T-helper 1 cell (primary cell): ENCODE results near the gene DMTF1.
"Not testable (repeated sequence)": the region's sequence is repeated elsewhere in the genome, so short reads cannot be mapped to it uniquely, and the experiment has no call there.

Source experiments
- DNase-seq, 5 donors: peaks; one replicate each; pipeline ENCODE4 v3.0.0-alpha.2; 2012 to 2020
- total RNA-seq, 4 donors: gene quantifications; one replicate each; lab custom pipeline; 2026; lab: John Stamatoyannopoulos, UW

Gene DMTF1, protein sequence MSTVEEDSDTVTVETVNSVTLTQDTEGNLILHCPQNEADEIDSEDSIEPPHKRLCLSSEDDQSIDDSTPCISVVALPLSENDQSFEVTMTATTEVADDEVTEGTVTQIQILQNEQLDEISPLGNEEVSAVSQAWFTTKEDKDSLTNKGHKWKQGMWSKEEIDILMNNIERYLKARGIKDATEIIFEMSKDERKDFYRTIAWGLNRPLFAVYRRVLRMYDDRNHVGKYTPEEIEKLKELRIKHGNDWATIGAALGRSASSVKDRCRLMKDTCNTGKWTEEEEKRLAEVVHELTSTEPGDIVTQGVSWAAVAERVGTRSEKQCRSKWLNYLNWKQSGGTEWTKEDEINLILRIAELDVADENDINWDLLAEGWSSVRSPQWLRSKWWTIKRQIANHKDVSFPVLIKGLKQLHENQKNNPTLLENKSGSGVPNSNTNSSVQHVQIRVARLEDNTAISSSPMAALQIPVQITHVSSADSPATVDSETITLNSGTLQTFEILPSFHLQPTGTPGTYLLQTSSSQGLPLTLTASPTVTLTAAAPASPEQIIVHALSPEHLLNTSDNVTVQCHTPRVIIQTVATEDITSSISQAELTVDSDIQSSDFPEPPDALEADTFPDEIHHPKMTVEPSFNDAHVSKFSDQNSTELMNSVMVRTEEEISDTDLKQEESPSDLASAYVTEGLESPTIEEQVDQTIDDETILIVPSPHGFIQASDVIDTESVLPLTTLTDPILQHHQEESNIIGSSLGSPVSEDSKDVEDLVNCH
- 77.6 to 167 (median 150) reads per million in 4 donors for total RNA-seq

DNA sequence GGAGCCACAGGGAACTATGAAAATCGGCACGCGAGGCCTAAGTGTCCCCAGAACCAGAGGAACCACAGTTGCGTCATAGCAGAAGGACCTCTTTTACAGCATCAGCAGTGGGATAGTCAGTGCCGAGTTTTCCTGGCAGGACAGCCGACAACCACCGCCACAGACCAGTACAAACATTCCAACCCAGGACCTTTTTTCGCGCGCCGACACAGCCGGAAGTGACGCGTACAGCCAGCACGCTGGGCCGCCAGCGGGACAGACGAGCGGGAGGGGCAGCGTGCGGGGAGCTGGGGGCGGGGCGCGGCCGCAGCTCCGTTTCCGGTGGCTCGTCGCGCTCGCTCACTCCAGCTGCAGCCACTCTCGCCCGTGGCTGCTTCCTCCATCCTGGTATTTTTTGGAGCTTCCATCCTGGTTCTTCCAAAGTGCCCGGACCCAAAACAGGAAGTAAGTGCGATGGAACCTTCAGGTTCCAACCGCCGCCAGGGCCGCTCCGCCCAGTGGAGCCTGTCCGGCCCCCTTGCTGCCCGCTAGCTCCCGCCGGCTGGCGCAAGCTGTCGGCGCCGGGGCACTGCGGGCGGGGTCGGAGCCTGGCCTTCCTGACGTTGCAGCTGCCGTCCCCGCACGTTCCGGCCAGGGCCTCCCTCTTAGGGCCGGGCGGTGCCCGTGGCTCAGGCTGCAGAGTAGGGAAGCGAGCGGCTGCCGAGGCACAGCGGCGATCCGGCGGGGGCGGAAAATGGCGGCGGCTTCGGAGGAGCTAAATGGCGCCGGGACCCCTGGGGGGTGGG is at the start of gene DMTF1:
Gene DMTF1 (plus strand): TSS at position 342 of the 785 bp plus-strand sequence. CDS start 12,489 bp downstream, outside the sequence.
- peak; percentile 75 to 91 (median 82) for DNase-seq

DNA sequence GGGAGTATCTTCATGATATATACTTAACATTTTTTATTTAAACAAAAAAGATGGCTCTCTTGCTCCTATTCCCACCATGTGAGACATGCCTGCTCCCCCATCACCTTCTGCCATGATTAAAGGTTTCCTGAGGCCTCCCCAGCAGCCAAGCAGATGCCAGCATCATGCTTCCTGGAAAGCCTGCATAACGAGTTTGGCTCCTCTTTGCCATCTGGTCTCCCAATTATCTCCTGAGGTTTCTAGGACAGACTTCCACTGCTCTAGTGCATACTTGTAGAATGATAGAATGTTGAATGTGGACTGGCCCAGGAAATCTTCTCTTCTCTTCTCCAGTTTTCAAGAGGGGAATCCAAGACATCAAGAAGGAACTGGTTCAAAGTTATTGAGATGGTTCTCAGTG is 46.9 kb upstream of the DMTF1 start:
- no peak for DNase-seq

DNA sequence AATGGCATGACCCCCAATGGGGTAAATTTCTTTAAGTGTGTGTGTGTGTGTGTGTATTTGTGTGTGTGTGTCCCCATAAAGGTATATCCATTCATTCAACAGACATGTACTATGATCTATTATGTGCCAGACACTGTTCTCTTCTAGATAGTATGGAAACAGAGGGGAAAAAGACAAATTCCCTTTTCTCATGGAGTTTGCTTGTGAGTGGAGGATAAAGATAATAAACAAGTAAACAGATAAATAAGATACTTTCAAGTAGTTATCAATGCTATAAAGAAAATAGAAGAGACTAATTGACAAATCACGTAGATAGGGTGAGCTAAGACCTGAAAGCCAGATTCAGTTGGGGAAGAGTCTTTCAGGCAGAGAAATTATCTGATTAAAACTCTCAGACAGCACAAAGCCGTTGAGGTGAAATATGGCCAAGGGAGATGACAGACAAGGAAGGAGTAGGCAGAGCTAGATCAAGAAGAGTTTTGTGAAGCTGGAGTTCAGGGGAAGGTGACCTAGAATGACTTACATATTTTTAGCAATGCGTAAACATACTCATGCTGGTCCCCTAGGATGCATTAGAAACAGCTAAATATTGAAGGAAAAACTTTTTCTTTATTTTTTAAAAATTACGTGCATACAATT is 45.2 kb upstream of the DMTF1 start:
- no peak for DNase-seq

DNA sequence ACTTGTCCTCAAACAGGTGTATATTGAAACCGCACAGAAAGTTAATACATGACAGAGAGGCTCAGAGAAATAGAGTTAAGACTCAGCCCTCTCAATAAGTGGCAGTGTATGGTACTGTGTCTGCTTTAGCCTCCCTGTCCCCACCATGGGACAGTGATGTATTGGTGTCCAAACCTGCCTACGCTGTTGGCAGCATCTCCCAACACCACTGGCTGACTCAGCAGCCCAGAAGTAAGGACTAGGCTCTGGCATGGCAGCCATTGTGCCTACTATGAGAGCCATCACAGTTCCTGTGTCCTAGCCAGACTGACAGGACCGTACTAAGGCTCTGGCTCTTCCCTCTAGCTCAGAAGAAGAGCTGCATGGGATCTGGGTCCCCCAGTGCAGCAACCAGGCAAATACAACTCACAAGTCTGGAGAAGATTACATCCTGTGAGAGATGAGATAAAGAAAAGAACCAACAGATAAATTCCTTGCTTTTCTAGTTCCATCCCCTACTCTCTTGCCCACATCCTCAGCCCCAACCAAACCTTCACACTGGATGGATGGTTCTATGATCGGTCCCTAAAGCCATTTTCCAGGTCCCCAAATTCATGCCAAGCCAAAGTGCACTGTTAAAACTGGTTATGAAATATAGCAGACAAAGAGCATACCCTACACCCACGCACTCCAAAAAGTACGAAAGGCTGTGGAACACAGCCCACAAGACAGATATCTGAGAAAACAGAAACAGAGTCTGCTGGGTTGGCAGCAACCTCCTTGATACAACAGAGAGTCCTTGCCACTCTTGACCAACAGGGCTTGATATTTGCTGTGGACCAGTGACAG is 44.1 kb upstream of the DMTF1 start:
- DNase-seq, result no peak

DNA sequence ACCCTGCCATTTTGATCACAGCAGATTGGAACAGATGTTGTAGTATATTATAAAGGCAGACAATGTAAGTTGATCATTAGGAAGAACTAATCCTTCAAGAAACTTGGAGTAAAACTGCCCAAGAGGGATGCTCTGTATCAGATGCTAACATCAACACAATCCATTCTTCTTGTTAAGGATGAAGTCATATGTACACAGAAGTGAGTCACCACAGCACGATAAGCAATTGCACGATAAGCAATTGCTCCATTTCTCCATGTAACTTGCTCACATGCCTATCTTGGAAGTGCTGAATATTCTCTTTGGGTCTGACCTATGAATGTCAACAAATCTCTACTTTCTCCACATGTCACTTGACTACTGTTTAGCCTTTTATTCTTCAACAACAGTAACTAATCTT is 41.5 kb upstream of the DMTF1 start:
- no peak for DNase-seq

DNA sequence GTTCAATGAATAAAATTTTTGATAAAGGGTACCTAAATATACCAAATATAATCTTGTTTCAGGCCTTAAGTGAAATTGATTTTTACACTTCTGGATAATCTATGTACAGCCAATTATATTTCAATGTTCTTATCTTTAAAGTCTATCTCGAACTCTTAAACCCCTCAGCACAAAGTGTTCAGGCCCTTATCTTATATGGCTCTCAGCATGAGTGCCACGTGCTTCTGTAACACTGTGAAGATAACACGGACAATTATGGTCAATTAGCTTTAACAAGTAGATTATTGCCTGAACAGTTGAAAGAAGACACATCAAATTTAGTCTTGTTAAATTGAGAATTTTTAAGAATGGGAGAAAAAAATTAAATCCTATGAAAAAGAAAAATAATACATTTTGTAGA is 40.4 kb upstream of the DMTF1 start:
- DNase-seq, result no peak

DNA sequence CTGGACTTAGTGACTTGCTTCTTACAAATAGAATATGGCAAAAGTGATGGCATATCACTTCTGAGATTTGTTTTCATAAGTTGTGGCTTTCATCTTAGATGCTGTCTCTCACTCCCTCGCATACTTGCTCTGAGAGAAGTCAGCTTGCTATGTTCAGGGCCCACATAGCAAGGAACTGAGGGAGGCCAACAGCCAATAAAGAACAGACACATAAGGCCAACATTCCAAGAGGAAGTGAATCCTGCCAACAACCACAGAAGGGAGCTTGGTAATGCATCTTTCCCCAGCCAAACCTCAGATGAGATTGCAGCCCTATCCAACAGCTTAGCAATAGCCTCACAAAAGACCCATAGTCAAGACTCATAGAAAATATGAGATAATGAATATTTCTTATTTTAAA is 39.2 kb upstream of the DMTF1 start:
- no peak for DNase-seq

DNA sequence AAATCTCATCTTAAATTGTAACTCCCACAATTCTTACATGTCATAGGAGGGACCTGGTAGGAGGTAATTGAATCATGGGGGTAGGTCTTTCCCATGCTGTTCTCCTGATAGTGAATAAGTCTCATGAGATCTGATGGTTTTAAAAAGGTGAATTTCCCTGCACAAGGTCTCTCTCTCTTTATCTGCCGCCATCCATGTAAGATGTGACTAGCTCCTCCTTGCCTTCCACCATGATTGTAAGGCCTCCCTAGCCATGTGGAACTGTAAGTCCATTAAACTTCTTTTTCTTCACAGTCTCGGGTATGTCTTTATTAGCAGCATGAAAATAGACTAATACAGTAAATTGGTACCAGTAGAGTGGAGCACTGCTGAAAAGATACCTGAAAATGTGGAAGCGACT is 38.3 kb upstream of the DMTF1 start:
- DNase-seq, result not testable (repeated sequence)

DNA sequence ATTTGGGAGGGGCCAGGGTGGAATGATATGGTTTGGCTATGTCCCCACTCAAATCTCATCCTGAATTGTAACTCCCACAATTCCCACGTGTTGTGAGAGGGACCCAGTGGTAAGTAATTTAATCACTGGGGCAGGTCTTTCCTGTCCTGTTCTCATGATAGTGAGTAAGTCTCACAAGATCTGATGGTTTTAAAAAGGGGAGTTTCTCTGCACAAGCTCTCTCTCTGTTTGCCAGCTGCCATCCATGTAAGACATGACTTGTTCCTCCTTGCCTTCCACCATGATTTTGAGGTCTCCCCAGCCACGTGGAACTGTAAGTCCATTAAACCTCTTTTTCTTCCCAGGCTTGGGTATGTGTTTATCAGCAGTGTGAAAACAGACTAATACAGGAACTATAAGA is 36.5 kb upstream of the DMTF1 start:
- not testable (repeated sequence) for DNase-seq

DNA sequence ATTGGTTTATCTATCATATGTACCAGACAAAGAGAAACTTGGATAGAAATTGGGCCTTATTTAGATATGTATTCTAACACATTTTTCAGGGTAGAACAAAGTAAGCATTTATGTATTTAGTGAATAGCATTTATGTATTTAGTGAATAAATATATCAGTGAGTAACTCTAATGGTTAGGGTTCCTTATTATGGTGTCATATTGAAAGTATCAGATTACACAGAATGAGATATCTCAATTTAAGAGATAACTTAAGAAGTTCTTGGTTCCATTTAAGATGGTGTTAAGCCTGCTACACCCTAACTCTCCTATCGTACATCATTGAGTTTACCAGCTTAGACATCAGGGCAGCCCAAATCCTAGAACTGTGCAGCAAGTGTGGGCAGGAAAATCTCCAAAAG is 35.9 kb upstream of the DMTF1 start:
- no peak for DNase-seq

DNA sequence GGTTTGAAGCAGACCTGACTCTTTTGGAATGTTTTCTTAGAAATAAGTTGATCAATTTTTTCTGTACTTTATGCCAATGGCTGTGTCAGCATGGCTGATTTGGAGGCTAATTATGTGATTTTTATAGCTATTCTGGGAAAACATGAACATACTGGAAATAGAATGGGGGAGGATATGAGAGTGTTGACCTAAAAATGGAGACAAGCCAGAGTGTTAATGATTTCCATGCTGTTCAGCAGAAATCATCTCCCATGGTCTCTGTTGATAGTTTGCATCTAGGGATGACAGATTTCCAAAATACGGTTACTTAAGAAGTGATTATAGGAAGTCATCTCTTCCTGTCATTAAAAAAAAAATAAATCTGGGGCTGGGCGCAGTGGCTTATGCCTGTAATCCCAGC is 32.7 kb upstream of the DMTF1 start:
- no peak for DNase-seq

DNA sequence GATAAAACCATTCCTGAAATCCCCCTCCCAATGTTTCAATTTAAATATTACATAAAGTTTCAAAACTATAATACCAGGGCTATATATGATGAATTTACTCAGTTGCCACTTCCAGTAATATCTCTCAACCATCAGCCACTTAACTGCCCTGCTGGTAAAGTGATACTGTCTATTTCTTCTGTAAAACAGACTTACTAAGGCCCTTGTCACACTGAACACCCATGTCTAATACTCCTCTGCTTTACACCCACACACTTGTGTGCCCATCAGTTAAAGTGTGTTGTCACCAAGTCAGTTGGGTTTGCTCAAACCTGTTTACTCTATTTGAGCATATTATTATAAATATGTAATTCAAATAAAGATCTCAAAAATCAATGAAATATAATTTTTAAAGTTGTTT is 29.1 kb upstream of the DMTF1 start:
- no peak for DNase-seq

DNA sequence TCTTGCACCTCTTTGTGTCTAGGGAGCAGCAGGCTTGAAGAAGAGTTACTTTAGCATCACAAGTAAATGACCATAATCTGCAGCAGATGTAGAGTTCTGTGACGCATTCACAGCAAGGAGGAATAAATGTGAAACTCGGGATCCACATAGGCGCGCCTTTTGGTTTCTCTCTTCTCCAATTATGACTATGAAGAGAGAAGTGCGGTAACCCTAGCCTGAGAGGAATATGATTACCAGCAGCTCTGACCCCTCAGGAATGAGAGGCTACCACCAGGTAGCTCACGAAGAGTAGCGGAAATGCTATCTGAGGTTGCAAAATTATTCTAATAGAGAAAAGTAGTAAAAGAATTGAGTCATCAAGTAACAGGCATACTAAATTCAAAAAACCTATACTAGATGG is 25.2 kb upstream of the DMTF1 start:
- no peak for DNase-seq

DNA sequence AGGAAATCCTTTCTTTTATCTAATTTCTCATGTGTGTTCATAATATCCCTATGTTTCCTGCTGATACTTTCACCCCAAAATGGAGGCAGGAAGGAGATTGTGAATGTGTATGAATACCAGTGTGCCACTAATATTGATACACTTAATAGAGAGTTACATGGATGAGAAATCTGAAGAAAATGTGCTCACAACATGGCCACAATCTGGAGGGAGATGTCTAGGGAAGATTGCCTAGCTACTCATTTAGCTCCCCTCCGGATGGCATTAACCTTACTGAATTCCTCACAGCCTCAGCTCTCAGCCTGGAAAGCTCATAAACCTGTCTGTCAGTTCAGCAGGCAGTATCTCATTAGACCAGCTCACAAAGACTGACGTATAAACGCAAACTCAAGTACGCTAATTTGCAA is 23.4 kb upstream of the DMTF1 start:
- DNase-seq, result no peak

DNA sequence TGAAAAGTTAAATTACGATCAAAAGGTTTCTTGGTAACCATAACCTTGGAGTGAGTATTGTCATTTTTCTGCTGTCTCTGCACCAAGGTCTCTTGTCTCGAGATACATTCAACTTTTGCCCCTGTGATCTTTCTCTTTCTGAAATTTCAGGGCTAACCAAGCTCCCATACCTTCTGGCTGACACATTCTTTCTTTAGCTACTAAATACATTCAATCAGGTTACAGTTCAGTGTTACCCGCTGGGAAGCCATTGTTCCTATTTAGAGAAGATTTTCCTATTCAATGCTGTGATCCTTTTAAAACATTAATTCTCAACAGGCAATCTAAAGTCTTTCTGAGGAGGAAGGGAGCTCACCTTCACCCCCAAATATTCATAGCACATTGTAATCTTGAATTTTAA is 22.9 kb upstream of the DMTF1 start:
- DNase-seq, result no peak

DNA sequence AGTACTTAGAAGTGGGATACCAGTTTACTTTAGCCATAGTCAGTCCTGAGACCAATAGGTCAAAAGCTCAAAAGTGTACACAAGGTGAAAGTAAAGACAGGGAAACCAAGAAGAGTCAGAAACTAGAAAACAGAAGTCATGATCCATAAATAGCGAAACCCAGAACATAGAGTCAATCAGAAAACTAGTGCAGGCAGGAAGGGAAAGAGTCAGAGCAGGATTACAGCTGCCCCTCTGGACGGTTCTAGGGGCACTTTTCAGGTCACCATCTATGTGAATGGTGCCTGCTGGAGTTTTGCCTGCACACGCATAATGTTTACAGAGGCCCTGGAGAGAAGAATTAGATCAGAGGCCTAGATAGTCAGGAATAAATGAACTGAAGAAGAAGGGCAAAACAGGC is 22.4 kb upstream of the DMTF1 start:
- DNase-seq, result no peak

DNA sequence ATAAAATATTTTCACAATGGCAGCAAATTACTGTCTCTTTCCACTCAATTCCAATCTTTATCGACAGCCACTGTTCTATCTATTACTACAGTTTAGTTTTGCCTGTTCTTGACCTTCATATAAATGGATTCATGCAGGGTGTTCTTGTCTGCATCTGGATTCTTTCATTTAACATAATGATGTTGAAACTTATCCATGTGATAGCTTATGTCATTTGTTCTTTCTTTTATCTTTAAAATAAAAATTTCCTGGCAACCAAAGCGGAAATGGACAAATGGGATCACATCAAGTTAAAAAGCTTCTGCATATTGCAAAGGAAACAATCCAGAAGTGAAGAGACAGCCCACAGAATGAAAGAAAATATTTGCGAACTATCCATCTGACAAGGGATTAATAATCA is 20.5 kb upstream of the DMTF1 start:
- no peak for DNase-seq

DNA sequence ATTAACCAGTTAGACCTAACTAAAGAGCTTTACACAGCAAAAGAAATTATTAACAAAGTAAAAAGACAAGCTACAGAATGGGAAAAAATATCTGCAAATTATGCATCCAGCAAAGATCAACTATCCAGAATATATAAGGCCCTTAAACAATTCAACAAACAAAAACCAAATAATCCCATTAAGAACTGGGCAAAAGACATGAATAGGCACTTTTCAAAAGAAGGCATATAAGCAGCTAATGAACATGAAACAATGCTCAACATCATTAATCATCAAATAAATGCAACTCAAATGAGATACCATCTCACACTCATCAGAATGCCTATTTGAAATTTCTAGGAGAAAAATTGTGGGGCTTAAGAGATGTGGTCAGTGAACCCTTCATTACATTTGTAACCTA is 15.0 kb upstream of the DMTF1 start:
- DNase-seq, result no peak

DNA sequence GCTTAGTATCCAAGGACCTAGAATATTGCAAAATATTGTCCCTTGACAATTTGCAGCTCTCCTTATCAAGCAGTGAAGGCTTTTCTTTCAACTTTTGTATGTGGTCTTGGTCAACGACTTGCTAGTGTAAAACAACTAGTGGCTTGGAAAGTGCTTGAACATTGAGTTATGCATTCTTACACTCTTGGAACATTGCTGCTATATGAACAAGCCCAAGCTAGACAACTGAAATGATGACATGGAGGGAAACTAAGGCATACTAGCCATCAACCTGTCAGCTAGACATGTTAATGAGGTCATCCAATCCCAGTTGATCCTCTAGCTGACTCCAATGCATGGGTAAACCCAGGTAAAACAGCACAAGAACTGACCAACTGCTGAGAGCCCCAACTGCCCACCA is 12.7 kb upstream of the DMTF1 start:
- DNase-seq, result no peak

DNA sequence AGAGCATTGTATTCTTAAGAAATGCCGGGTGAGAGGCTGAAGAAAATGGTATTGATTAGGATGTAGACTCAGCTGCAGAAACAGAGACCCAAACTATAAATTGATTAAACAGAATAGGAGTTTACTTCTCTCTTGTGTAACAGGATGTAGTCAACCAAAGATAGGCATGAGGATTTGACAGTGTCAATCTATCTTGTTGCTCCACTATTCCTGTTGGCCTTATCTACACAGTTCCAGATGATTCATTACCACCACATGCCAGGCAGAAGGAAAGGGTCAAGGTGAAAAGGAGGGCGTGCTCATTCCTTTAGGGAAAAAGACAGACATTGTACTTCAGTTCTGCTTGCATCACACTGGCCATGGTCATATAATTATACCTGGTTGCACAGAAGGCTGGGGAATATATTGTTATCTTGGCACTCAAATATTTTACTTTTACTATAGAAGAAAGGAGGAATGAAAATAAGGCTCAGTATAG is 11.9 kb upstream of the DMTF1 start:
- no peak for DNase-seq

DNA sequence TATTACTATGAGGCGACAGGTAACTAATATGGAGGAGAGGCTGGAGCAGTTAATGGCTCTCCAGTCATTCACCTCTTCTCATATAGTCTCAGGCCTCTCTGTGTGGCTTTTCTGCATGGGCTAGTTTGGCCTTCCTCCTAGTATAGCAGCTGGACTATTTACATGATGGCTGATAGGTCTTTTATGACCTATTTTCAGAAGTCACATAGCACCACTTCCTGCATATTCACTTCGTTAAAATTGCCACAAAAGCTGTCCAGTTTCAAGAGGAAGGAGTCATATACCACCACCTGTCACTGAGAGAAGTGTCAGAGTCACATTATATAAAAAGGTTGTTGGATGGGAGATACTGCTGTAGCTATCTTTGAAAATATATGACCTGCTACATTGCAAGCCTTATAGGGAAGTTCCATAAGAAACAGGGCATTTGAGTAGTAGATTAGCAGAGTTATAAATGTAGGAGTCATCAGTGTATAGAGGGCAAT is 8.0 kb upstream of the DMTF1 start:
- DNase-seq, result peak in 1 of 5 donors; percentile 43
